ENCODE measurements around the gene OR9Q2.

The OR9Q2 gene

GRCh38 chr11:58177409-58178054, 11.3 kb upstream of the OR9Q2 start:
- no peaks in the 10 kb centered on the region for H3K9me3 Mint-ChIP-seq
- no peak overlapping the region for H3K27ac Mint-ChIP-seq
- H3K27me3 Mint-ChIP-seq (ENCODE audit: low read depth): no peaks in the 10 kb centered on the region
- H3K4me1 Mint-ChIP-seq: no peaks in the 10 kb centered on the region
- no peaks in the 10 kb centered on the region for H3K36me3 Mint-ChIP-seq (ENCODE audit: low read depth)
- H3K4me3 Mint-ChIP-seq: no peak overlapping the region
- no peak for TF ChIP-seq CTCF (IDR thresholded peaks at IDR 0.05; ENCODE audit: unreplicated experiment in 3 of 3)

DNA sequence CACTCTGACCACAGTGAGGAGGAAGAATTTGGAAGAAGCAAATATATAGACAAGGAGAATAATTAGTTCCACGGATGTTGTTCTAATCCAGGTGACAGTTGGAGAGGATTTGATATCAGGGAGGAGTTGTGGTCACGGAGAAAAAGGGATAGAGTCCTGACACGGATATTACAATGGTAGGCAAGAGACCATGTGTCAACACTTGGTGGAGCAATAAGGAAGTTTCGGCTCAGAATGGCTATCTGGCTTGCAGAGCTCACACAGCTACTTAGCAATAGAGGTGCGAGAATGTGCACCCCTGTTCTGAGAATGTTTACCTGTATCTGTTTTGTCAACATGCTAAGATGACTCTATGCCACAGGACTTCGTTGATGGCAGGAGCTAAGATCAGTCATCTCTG, 10.4 kb upstream of the OR9Q2 start:
- no peak overlapping the region for H3K4me3 Mint-ChIP-seq
- no peak for TF ChIP-seq CTCF (IDR thresholded peaks at IDR 0.05; ENCODE audit: unreplicated experiment in 3 of 3)
- no peaks in the 10 kb centered on the region for H3K36me3 Mint-ChIP-seq (ENCODE audit: low read depth)
- H3K4me1 Mint-ChIP-seq: no peaks in the 10 kb centered on the region
- no peaks in the 10 kb centered on the region for H3K9me3 Mint-ChIP-seq
- no peaks in the 10 kb centered on the region for H3K27me3 Mint-ChIP-seq (ENCODE audit: low read depth)
- H3K27ac Mint-ChIP-seq: no peak overlapping the region

DNA sequence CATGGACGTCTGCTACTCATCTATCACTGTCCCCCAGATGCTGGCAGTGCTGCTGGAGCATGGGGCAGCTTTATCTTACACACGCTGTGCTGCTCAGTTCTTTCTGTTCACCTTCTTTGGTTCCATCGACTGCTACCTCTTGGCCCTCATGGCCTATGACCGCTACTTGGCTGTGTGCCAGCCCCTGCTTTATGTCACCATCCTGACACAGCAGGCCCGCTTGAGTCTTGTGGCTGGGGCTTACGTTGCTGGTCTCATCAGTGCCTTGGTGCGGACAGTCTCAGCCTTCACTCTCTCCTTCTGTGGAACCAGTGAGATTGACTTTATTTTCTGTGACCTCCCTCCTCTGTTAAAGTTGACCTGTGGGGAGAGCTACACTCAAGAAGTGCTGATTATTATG, 9.2 kb upstream of the OR9Q2 start:
- no peaks in the 10 kb centered on the region for H3K36me3 Mint-ChIP-seq (ENCODE audit: low read depth)
- no peak overlapping the region for H3K27ac Mint-ChIP-seq
- H3K4me3 Mint-ChIP-seq: no peak overlapping the region
- H3K27me3 Mint-ChIP-seq (ENCODE audit: low read depth): no peaks in the 10 kb centered on the region
- no peaks in the 10 kb centered on the region for H3K4me1 Mint-ChIP-seq
- no peaks in the 10 kb centered on the region for H3K9me3 Mint-ChIP-seq
- no peak for TF ChIP-seq CTCF (IDR thresholded peaks at IDR 0.05; ENCODE audit: unreplicated experiment in 3 of 3)

- Mint-ChIP-seq H3K27ac (no peak overlapping the region), H3K4me1 (no peaks in the 10 kb centered on the region), H3K9me3 (no peaks in the 10 kb centered on the region), H3K36me3 (ENCODE audit: low read depth) (no peaks in the 10 kb centered on the region), H3K27me3 (ENCODE audit: low read depth) (no peaks in the 10 kb centered on the region), H3K4me3 (no peak overlapping the region)
- no peak for TF ChIP-seq CTCF (IDR thresholded peaks at IDR 0.05; ENCODE audit: unreplicated experiment in 3 of 3)
Observed at GRCh38 chr11:58186938-58187337, 1.9 kb upstream of the OR9Q2 start.

DNA sequence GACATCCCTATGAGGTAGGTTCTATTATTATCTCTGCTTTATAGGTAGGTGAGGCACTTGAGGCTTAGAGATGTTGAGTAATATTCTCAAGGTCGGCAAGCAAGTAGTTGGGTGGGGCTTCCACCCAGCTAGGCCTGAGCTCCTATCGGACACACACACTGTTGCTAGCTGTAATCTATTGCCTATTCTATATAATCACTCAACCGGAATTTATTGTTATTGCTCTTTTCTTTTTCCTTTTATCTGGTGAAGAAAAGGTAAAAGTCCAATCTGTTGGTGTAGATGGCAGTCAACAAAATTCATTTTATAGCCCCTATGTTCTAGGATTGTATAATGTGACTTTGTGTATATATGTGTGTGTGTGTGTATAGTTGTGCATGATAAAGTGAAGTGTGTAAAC, 3.4 kb downstream of the OR9Q2 start:
- H3K36me3 Mint-ChIP-seq (ENCODE audit: low read depth): no peaks in the 10 kb centered on the region
- no peak overlapping the region for H3K27ac Mint-ChIP-seq
- H3K4me1 Mint-ChIP-seq: no peaks in the 10 kb centered on the region
- no peaks in the 10 kb centered on the region for H3K27me3 Mint-ChIP-seq (ENCODE audit: low read depth)
- no peak overlapping the region for H3K4me3 Mint-ChIP-seq
- no peaks in the 10 kb centered on the region for H3K9me3 Mint-ChIP-seq
- TF ChIP-seq CTCF (IDR thresholded peaks at IDR 0.05; ENCODE audit: unreplicated experiment in 3 of 3): no peak

GRCh38 chr11:58193391-58193790, 4.5 kb downstream of the OR9Q2 start:
- no peak for TF ChIP-seq CTCF (IDR thresholded peaks at IDR 0.05; ENCODE audit: unreplicated experiment in 3 of 3)
- H3K4me3 Mint-ChIP-seq: no peak overlapping the region
- H3K4me1 Mint-ChIP-seq: no peaks in the 10 kb centered on the region
- no peaks in the 10 kb centered on the region for H3K36me3 Mint-ChIP-seq (ENCODE audit: low read depth)
- no peaks in the 10 kb centered on the region for H3K27me3 Mint-ChIP-seq (ENCODE audit: low read depth)
- no peak overlapping the region for H3K27ac Mint-ChIP-seq
- no peaks in the 10 kb centered on the region for H3K9me3 Mint-ChIP-seq
